ENCODE results near the gene NTNG1.

DNA sequence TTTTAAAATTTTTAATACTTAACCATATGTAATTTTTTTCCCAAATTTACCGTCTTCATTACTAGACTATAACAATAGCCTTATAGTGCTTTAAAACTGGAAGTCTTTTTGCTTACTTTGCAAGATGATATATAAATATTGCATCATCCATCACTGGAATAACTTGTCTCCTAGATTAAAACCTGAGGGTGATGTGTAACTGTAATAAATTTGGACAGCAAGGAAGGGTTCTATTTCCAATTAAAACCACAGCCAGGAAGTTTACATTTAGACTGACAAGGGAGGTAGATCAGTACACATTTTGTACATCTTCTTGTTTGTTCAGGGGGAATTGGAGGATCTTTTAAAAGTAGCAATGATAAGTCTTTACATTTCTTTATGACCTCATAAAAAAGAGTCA lies 21.9 kb downstream of the NTNG1 start:
- TF ChIP-seq MEF2A (IDR thresholded peaks at IDR 0.05; ENCODE audit: insufficient read depth, low read depth, low read length) (no peak), CTCF (IDR thresholded peaks at IDR 0.05 in 2 of 3, conservative IDR thresholded peaks at IDR 0.05 in 1 of 3; ENCODE audit: control insufficient read depth in 2 of 3, extremely low read depth in 1 of 3, insufficient read depth in 1 of 3, low read depth in 3 of 3, low read length in 3 of 3) (no peak), ASH2L (IDR thresholded peaks at IDR 0.05; ENCODE audit: borderline replicate concordance, low read depth) (no peak), SMC3 (IDR thresholded peaks at IDR 0.05; ENCODE audit: borderline replicate concordance, low read length) (no peak)
